H1 (cell line): ENCODE data around the gene RHOV. TPM values are rescaled to one million over a fixed set of nuclear protein-coding genes. Genes with fewer than 3 reads are reported as not detected.
A peak's percentile ranks its signal among the peaks of the same experiment; 100 is the strongest.

Source experiments
- CHD7 ChIP-seq: fragments of 300-600 bp; sonication (generic); IDR thresholded peaks from 2 replicates; pipeline ENCODE4 v1.7.1; 2012; ENCODE audit warnings: low read length, moderate library complexity, mild to moderate bottlenecking, inconsistent platforms; ENCODE audit not compliant: insufficient replicate concordance
- EGR1 ChIP-seq: IDR thresholded peaks from 2 replicates; pipeline ENCODE4 v1.6.1; 2011; ENCODE audit warnings: low read depth, low read length, borderline replicate concordance
- EP300 ChIP-seq, 2 experiments: IDR thresholded peaks; 1 replicate in 1 of 2; 2 replicates in 1 of 2; pipeline ENCODE4 v1.6.1; 2011 to 2012; ENCODE audit warnings: low read depth in 2 of 2, low read length in 2 of 2, mild to moderate bottlenecking in 2 of 2, borderline replicate concordance in 1 of 2, inconsistent platforms in 1 of 2, moderate library complexity in 1 of 2
- HDAC2 ChIP-seq, 2 experiments: fragments of 300-600 bp in 1 of 2; sonication (generic) in 1 of 2; IDR thresholded peaks; 2 replicates each; pipeline ENCODE4 v1.6.1; 2011 to 2012; ENCODE audit warnings: low read depth in 2 of 2, low read length in 2 of 2, mild to moderate bottlenecking in 2 of 2, moderate library complexity in 2 of 2, borderline replicate concordance in 1 of 2, inconsistent platforms in 1 of 2
- KDM5A ChIP-seq: fragments of 200-600 bp; IDR thresholded peaks from 2 replicates; pipeline ENCODE4 v1.7.1; 2012; ENCODE audit warnings: mild to moderate bottlenecking, low read length, inconsistent platforms, mixed read lengths
- PHF8 ChIP-seq: fragments of 200-600 bp; sonication (generic); conservative IDR thresholded peaks from 2 replicates; pipeline ENCODE4 v1.7.1; 2012; ENCODE audit warnings: low read depth, mild to moderate bottlenecking, inconsistent platforms, low read length, moderate library complexity
- POU5F1 ChIP-seq: IDR thresholded peaks from 2 replicates; pipeline ENCODE4 v1.6.1; 2011; ENCODE audit warnings: low read depth, mild to moderate bottlenecking, low read length, moderate library complexity
- SUZ12 ChIP-seq: fragments of 200-600 bp; sonication (generic); IDR thresholded peaks from 2 replicates; pipeline ENCODE4 v1.6.1; 2012; ENCODE audit warnings: mild to moderate bottlenecking, inconsistent platforms, low read length, moderate library complexity, mixed read lengths
- TBP ChIP-seq: IDR thresholded peaks from 2 replicates; pipeline ENCODE4 v1.6.1; 2011; ENCODE audit warnings: low read depth, low read length, improper control_type of control experiment
- polyA plus RNA-seq, 7 experiments: library from polyadenylated mRNA; depleted of rRNA in 3 of 7; stranded (reverse) in 5 of 7; unstranded in 2 of 7; fragments of >200 nt in 5 of 7; fragments of 200-250 nt in 2 of 7; gene quantifications; 1 replicate in 5 of 7; 2 replicates in 1 of 7; 4 replicates in 1 of 7; pipeline versions ENCODE4 v1.2.1 to v1.2.3, GENCODE V29; 2011 to 2013; ENCODE audit warnings: missing spikeins in 2 of 7, mixed read lengths in 2 of 7
- total RNA-seq: library from RNA; stranded (reverse); fragmentation: NEBNext Ultra II Directional; extraction: Animal tissue kit (Norgen Biotek cat#: 25700); gene quantifications from 2 replicates; pipeline ENCODE4 v1.2.1, GENCODE V29; 2021

The RHOV gene
- total and polyA plus RNA-seq, 2 of the 8 experiments (the other 6 are each of a cell fraction or from before 2014, with no cell fraction given), result 1.5 to 2.7 TPM

- TF ChIP-seq CHD7 (no peak), EGR1 (peak; percentile 38; the same call in 1 of the 2 replicates), POU5F1 (no peak), PHF8 (no peak), KDM5A (no peak), HDAC2 (IDR thresholded peaks at IDR 0.05; ENCODE audit: borderline replicate concordance in 1 of 2, low read depth in 2 of 2, low read length in 2 of 2) (peak; percentile 18 to 43; a peak in 1 of 4 replicates), EP300 (IDR thresholded peaks at IDR 0.05; ENCODE audit: borderline replicate concordance in 1 of 2, low read depth in 2 of 2, low read length in 2 of 2) (no peak), TBP (no peak; the same call in 1 of the 2 replicates), SUZ12 (no peak)
These were observed 32.3 kb upstream of the RHOV start (continued) for GRCh38 chr15:40906091-40906990.
